Stimulated activated naive CD4-positive, alpha-beta T cell treated with Interleukin-2 at 50 U/mL for 16 hours (primary cell): ENCODE measurements around the gene CERKL.
A peak's percentile ranks its signal among the peaks of the same experiment; 100 is the strongest.

Experiments used
- DNase-seq: peaks from one replicate; lab custom pipeline; 2025; lab: John Stamatoyannopoulos, UW

CERKL gene

GRCh38 chr2:181677912-181678586, 21.1 kb upstream of the CERKL start:
- DNase-seq, result peak; percentile 20

GRCh38 chr2:181675254-181675653, 18.3 kb upstream of the CERKL start:
- no peak for DNase-seq

GRCh38 chr2:181674461-181674860, 17.6 kb upstream of the CERKL start:
- no peak for DNase-seq

GRCh38 chr2:181673173-181673572, 16.3 kb upstream of the CERKL start:
- DNase-seq, result no peak

- DNase-seq, result no peak
Observed at GRCh38 chr2:181672255-181673008, 15.5 kb upstream of the CERKL start.

- no peak for DNase-seq
Observed at GRCh38 chr2:181670632-181671031, 13.7 kb upstream of the CERKL start.

- no peak for DNase-seq
Observed at GRCh38 chr2:181667234-181667633, 10.3 kb upstream of the CERKL start.

- no peak for DNase-seq
Observed at GRCh38 chr2:181662287-181662686, 5.4 kb upstream of the CERKL start.

GRCh38 chr2:181660181-181660580, 3.3 kb upstream of the CERKL start:
- no peak for DNase-seq

- no peak for DNase-seq
Observed at GRCh38 chr2:181658444-181658843, 1.5 kb upstream of the CERKL start.

- no peak for DNase-seq
Observed at GRCh38 chr2:181657379-181657778, 474 bp upstream of the CERKL start.

- no peak for DNase-seq
Observed at GRCh38 chr2:181655519-181655918, 1.4 kb downstream of the CERKL start.

- DNase-seq, result no peak
Observed at GRCh38 chr2:181649436-181649979, 7.4 kb downstream of the CERKL start.

- no peak for DNase-seq
Observed at GRCh38 chr2:181648478-181649155, 8.3 kb downstream of the CERKL start.

GRCh38 chr2:181646415-181646987, 10.4 kb downstream of the CERKL start:
- no peak for DNase-seq

GRCh38 chr2:181643151-181643550, 13.8 kb downstream of the CERKL start:
- no peak for DNase-seq

GRCh38 chr2:181642086-181642485, 14.8 kb downstream of the CERKL start:
- no peak for DNase-seq

GRCh38 chr2:181639686-181640085, 17.2 kb downstream of the CERKL start:
- DNase-seq, result no peak

GRCh38 chr2:181632733-181633401, 24.0 kb downstream of the CERKL start:
- DNase-seq, result no peak

GRCh38 chr2:181628590-181629585, 28.0 kb downstream of the CERKL start:
- no peak for DNase-seq

GRCh38 chr2:181627545-181627944, 29.4 kb downstream of the CERKL start:
- no peak for DNase-seq
